ENCODE data around the gene COL9A1.
A peak's percentile ranks its signal among the peaks of the same experiment; 100 is the strongest.

The COL9A1 gene

DNA sequence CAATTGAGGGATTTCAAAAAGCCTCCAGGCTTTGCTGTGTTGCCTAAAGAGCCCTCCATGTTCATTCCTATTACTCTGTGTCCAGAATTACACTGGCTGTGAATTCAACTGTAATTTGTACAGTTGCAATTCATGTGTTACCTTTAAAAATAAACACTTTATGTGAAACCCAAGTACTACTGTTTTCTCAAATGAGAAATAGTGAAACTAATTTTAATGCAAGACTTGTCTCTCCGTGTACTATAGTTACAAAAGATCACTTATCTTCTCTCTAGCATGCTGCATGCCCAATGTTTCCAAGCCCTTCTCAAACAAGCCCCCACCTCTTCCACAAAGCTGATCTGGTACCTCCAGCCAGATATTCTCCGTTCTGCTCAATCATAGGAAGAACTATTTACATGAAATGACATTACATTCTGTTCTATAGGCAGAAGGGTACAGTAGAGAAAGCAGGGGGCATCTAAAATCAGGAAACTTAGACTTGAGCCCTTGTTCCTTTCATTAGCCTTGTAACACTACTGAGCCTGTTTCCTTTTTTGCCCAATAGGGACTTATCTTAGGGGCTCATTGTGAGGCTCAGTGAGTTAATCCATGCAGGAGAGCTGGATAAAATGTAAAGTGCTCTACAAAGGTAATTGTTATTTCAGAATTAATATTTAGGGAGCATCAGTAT is 12.3 kb upstream of the COL9A1 start:
- peaks cover 33% of the 10 kb centered on the region for H3K27me3 ChIP-seq (replicated peaks; ENCODE audit: insufficient read depth, low read length)
- H2AFZ ChIP-seq (ENCODE audit: low read length), result no peak overlapping the region
- H3K9me3 ChIP-seq (replicated peaks; ENCODE audit: insufficient read depth, low read length), result no peaks in the 10 kb centered on the region
- H3K36me3 ChIP-seq (replicated peaks; ENCODE audit: insufficient read depth, low read length), result no peaks in the 10 kb centered on the region
- no peak overlapping the region for H3K9ac ChIP-seq (ENCODE audit: low read length)
- H3K4me2 ChIP-seq (ENCODE audit: low read depth, low read length), result peak overlapping the region; percentile 33; the same call in 1 of the 2 replicates
- peaks cover 10% of the 10 kb centered on the region for H3F3A ChIP-seq (ENCODE audit: insufficient read depth, low read length)
- no peaks in the 10 kb centered on the region for H3K9me2 ChIP-seq (replicated peaks; ENCODE audit: insufficient read depth, low read length)
- no peak overlapping the region for H3K27ac ChIP-seq (ENCODE audit: low read length)
- no peak for TF ChIP-seq EZH2phosphoT487 (IDR thresholded peaks at IDR 0.05; ENCODE audit: low read length)
- TF ChIP-seq EZH2 (optimal IDR thresholded peaks at IDR 0.05; ENCODE audit: low read depth, low read length), result no peak
- TF ChIP-seq, protein P1, sequence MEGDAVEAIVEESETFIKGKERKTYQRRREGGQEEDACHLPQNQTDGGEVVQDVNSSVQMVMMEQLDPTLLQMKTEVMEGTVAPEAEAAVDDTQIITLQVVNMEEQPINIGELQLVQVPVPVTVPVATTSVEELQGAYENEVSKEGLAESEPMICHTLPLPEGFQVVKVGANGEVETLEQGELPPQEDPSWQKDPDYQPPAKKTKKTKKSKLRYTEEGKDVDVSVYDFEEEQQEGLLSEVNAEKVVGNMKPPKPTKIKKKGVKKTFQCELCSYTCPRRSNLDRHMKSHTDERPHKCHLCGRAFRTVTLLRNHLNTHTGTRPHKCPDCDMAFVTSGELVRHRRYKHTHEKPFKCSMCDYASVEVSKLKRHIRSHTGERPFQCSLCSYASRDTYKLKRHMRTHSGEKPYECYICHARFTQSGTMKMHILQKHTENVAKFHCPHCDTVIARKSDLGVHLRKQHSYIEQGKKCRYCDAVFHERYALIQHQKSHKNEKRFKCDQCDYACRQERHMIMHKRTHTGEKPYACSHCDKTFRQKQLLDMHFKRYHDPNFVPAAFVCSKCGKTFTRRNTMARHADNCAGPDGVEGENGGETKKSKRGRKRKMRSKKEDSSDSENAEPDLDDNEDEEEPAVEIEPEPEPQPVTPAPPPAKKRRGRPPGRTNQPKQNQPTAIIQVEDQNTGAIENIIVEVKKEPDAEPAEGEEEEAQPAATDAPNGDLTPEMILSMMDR (IDR thresholded peaks at IDR 0.05; ENCODE audit: low read length), result no peak
- DNase-seq, result no peak
- H3K4me1 ChIP-seq (ENCODE audit: low read length), result peaks cover 29% of the 10 kb centered on the region
- H4K20me1 ChIP-seq (ENCODE audit: insufficient read depth, low read length), result no peaks in the 10 kb centered on the region
- no peak overlapping the region for H3K4me3 ChIP-seq (ENCODE audit: low read length)
- no peaks in the 10 kb centered on the region for H3K79me2 ChIP-seq (ENCODE audit: low read length)

DNA sequence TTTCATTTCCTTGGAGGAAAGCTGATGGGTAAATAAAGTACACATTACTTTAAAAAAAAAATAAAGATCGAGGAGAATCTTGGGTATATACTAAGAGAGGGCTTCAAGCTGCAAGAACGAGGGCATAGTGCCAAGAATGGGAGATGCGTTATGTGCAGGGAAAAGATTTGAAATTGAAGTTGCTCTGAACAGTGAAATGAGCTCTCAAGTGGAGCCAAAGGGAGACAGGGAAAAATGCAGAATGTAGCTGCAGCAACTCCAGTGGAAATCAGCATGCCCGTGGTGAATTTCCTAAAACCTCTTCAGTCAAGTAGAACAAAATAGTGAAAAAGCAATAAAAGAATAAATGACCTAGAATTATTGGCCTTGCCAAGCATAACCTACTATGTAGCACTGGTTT is 11.4 kb upstream of the COL9A1 start:
- TF ChIP-seq, protein P1 (IDR thresholded peaks at IDR 0.05; ENCODE audit: low read length), result no peak
- TF ChIP-seq EZH2 (optimal IDR thresholded peaks at IDR 0.05; ENCODE audit: low read depth, low read length) (no peak), EZH2phosphoT487 (IDR thresholded peaks at IDR 0.05; ENCODE audit: low read length) (no peak)
- Histone ChIP-seq H3K9me2 (replicated peaks; ENCODE audit: insufficient read depth, low read length) (no peaks in the 10 kb centered on the region), H3K79me2 (ENCODE audit: low read length) (no peaks in the 10 kb centered on the region), H3K36me3 (replicated peaks; ENCODE audit: insufficient read depth, low read length) (no peaks in the 10 kb centered on the region), H3K27ac (ENCODE audit: low read length) (no peak overlapping the region), H3K9ac (ENCODE audit: low read length) (no peak overlapping the region), H3K4me2 (ENCODE audit: low read depth, low read length) (no peak overlapping the region), H3K9me3 (replicated peaks; ENCODE audit: insufficient read depth, low read length) (no peaks in the 10 kb centered on the region), H4K20me1 (ENCODE audit: insufficient read depth, low read length) (no peaks in the 10 kb centered on the region), H2AFZ (ENCODE audit: low read length) (no peak overlapping the region), H3K27me3 (replicated peaks; ENCODE audit: insufficient read depth, low read length) (peaks cover 40% of the 10 kb centered on the region), H3K4me3 (ENCODE audit: low read length) (no peak overlapping the region), H3F3A (ENCODE audit: insufficient read depth, low read length) (peaks cover 10% of the 10 kb centered on the region), H3K4me1 (ENCODE audit: low read length) (peaks cover 29% of the 10 kb centered on the region)
- no peak for DNase-seq

DNA sequence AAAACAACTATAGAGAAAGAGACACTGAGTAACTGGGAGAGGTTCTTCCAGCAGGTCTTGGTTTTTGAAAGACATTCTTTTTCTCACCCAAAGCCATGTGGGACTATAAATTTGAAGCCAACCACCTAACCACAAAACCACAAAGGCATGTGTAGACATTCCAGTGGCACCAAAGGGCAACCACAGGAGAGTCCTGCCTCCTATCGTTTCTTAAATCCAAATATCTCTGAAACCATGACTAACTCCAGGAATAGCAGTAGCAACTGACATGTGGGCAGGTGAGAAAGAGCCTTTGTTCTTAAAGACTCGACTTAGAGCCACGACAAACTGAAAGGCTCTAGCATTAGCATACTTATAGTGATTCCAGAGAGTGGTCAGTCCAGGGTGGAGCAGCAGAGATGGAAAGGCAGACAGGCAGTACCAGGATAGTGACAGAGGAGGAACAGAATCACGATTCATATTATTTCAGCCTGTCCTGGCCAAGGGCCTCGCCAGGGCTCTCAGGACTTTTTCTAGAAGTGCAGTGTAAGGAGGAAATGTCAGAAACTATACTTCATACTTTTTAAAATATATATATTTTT is 9.4 kb upstream of the COL9A1 start:
- Histone ChIP-seq H3K4me1 (ENCODE audit: low read length) (peaks cover 29% of the 10 kb centered on the region), H3K9me3 (replicated peaks; ENCODE audit: insufficient read depth, low read length) (no peaks in the 10 kb centered on the region), H3K27me3 (replicated peaks; ENCODE audit: insufficient read depth, low read length) (peaks cover 46% of the 10 kb centered on the region), H3K9ac (ENCODE audit: low read length) (no peak overlapping the region), H3K79me2 (ENCODE audit: low read length) (no peaks in the 10 kb centered on the region), H3K36me3 (replicated peaks; ENCODE audit: insufficient read depth, low read length) (no peaks in the 10 kb centered on the region), H4K20me1 (ENCODE audit: insufficient read depth, low read length) (no peaks in the 10 kb centered on the region), H3K9me2 (replicated peaks; ENCODE audit: insufficient read depth, low read length) (no peaks in the 10 kb centered on the region), H3K4me2 (ENCODE audit: low read depth, low read length) (peak overlapping the region; percentile 45), H2AFZ (ENCODE audit: low read length) (no peak overlapping the region), H3K27ac (ENCODE audit: low read length) (peak overlapping the region; percentile 17; the same call in 1 of the 2 replicates), H3K4me3 (ENCODE audit: low read length) (no peak overlapping the region), H3F3A (ENCODE audit: insufficient read depth, low read length) (peaks cover 10% of the 10 kb centered on the region)
- TF ChIP-seq EZH2phosphoT487 (IDR thresholded peaks at IDR 0.05; ENCODE audit: low read length) (no peak), EZH2 (optimal IDR thresholded peaks at IDR 0.05; ENCODE audit: low read depth, low read length) (no peak)
- TF ChIP-seq, protein P1 (IDR thresholded peaks at IDR 0.05; ENCODE audit: low read length), result no peak
- DNase-seq, result peak; percentile 96
